Peyer's patch (tissue), 4 donors: Measurements from ENCODE around the gene CRCP.
"Not testable (repeated sequence)": the region's sequence is repeated elsewhere in the genome, so short reads cannot be mapped to it uniquely, and the experiment has no call there.

Experiments used
- CTCF ChIP-seq, 6 experiments: fragments of 450-650 bp in 4 of 6; fragments of 200-600 bp in 2 of 6; sonication (generic) in 1 of 6; IDR thresholded peaks; one replicate each; pipeline ENCODE4 v1.5.1; 2017 to 2019; ENCODE audit warnings: antibody characterized with exemption in 6 of 6, mild to moderate bottlenecking in 3 of 6, moderate library complexity in 1 of 6
- POLR2A ChIP-seq, 2 donors: fragments of 450-650 bp; IDR thresholded peaks; one replicate each; pipeline ENCODE4 v1.5.1; 2017; ENCODE audit warnings: antibody characterized with exemption in 2 of 2, mild to moderate bottlenecking in 2 of 2, moderate library complexity in 2 of 2

- TF ChIP-seq CTCF, POLR2A (IDR thresholded peaks at IDR 0.05): not testable (repeated sequence)
Measured at GRCh38 chr7:66125781-66126352, 11.2 kb downstream of the CRCP start.
